Muscle of leg (tissue), 11 donors: Measurements from ENCODE around the gene PMFBP1. TPM values are rescaled to one million over a fixed set of nuclear protein-coding genes. Genes with fewer than 3 reads are reported as not detected.
A peak's percentile ranks its signal among the peaks of the same experiment; 100 is the strongest.

Experiments
- DNase-seq: peaks from one replicate; pipeline ENCODE4 v3.0.0; 2013
- H3K27ac ChIP-seq: one replicate; pipeline ENCODE4 v1.5.1; 2013; ENCODE audit warnings: mild to moderate bottlenecking, low read length, control low read depth
- H3K27me3 ChIP-seq: one replicate; pipeline ENCODE4 v1.6.1; 2013; ENCODE audit warnings: low read length; ENCODE audit not compliant: control insufficient read depth, insufficient read depth
- H3K36me3 ChIP-seq: one replicate; pipeline ENCODE4 v1.6.1; 2013; ENCODE audit warnings: low read length; ENCODE audit not compliant: control insufficient read depth, insufficient read depth
- H3K4me1 ChIP-seq: one replicate; pipeline ENCODE4 v1.6.1; 2013; ENCODE audit warnings: low read length; ENCODE audit not compliant: control insufficient read depth, insufficient read depth
- H3K4me3 ChIP-seq: one replicate; pipeline ENCODE4 v1.5.1; 2013; ENCODE audit warnings: low read length, control low read depth
- H3K9me3 ChIP-seq: replicated peaks from 2 replicates; pipeline ENCODE4 v1.6.1; 2013; ENCODE audit warnings: low read depth, low read length; ENCODE audit not compliant: control insufficient read depth
- WGBS: methylation state at CpG from one replicate; pipeline ENCODE4 v1.1.5; 2013; ENCODE audit warnings: missing lambda C conversion rate; ENCODE audit not compliant: insufficient coverage; 5-methylcytosine and 5-hydroxymethylcytosine counted together
- polyA plus RNA-seq, 8 donors: library from polyadenylated mRNA; unstranded; fragments of 120-200 nt; gene quantifications; one replicate each; pipeline versions ENCODE4 v1.2.1 to v1.2.3, GENCODE V29; 2013; ENCODE audit warnings: inconsistent platforms in 1 of 8, low replicate concordance in 1 of 8; ENCODE audit not compliant: insufficient read length in 8 of 8, insufficient read depth in 1 of 8
- total RNA-seq: library from RNA; stranded (reverse); fragments of 120-200 nt; gene quantifications from one replicate; pipeline ENCODE4 v1.2.4, GENCODE V29; 2013

Gene PMFBP1
- total and polyA plus RNA-seq, 9 donors = 0.40 to 3.7 (median 1.6) TPM

DNA sequence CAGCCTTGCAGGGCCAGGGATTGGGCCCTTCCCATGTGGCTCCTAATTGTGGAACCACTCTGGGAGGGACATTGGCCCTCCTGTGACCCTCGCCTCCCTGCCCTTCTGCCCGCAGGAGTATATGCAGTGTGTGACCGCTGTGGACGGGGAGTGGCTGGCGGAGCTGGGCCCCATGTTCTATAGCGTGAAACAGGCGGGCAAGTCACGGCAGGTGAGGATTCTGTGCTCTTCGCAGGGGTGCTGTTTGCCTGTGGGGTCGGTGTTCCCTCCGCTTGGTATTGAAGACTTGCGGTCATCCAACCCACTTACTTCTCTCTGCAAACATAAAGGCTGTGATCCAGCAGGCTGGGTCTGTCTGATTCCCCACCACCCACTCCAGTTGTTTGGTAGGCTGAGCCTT lies 62.7 kb downstream of the PMFBP1 start:
- DNase-seq = no peak
- no peaks in the 10 kb centered on the region for H3K4me1 ChIP-seq
- H3K4me3 ChIP-seq = no peak overlapping the region
- H3K27me3 ChIP-seq = no peaks in the 10 kb centered on the region
- no peaks in the 10 kb centered on the region for H3K9me3 ChIP-seq
- no peak overlapping the region for H3K27ac ChIP-seq
- peaks cover 92% of the 10 kb centered on the region for H3K36me3 ChIP-seq
- WGBS = 93% methylated on average over 8 of the region's 12 CpGs

GRCh38 chr16:72108353-72109102 lies 63.4 kb downstream of the PMFBP1 start:
- H3K27ac ChIP-seq = no peak overlapping the region
- no peak overlapping the region for H3K4me3 ChIP-seq
- H3K36me3 ChIP-seq = peaks cover 98% of the 10 kb centered on the region
- DNase-seq = no peak
- H3K9me3 ChIP-seq = no peaks in the 10 kb centered on the region
- no peaks in the 10 kb centered on the region for H3K27me3 ChIP-seq
- H3K4me1 ChIP-seq = no peaks in the 10 kb centered on the region
- 93% methylated on average over 14 of the region's 16 CpGs for WGBS

DNA sequence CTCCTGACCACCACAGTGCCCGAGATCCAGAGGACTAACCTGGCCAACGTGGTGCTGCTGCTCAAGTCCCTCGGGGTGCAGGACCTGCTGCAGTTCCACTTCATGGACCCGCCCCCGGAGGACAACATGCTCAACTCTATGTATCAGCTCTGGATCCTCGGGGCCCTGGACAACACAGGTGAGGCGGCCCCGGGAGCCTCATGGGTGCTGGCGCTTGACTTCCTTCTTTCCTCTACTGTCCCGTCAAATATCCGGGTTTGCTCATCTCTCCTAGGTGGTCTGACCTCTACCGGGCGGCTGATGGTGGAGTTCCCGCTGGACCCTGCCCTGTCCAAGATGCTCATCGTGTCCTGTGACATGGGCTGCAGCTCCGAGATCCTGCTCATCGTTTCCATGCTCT lies 64.6 kb downstream of the PMFBP1 start:
- Histone ChIP-seq H3K27me3 (no peaks in the 10 kb centered on the region), H3K27ac (no peak overlapping the region), H3K4me1 (no peaks in the 10 kb centered on the region), H3K4me3 (no peak overlapping the region), H3K9me3 (no peaks in the 10 kb centered on the region), H3K36me3 (peaks cover 98% of the 10 kb centered on the region)
- no peak for DNase-seq
- 94% methylated on average over 17 of the region's 17 CpGs for WGBS

DNA sequence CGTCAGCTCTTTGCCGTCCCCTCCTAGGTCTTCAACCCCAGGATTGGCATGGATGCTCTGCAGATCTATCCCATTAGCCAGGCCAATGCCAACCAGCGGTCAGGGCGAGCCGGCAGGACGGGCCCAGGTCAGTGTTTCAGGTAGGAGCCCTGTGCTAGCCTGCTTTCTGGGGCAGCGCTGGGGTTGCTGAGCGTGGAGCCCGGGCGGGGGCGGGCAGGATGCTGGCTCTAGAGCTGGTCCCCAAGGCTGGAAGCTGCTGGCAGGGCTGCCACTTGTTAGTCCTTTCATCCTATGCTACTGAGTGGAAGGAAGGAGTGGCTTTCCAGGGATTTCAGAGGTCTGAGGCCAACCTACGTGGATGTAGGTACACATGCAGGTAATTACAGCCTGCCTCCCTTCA lies 66.0 kb downstream of the PMFBP1 start:
- Histone ChIP-seq H3K27me3 (no peaks in the 10 kb centered on the region), H3K36me3 (peaks cover 98% of the 10 kb centered on the region), H3K4me3 (no peak overlapping the region), H3K9me3 (no peaks in the 10 kb centered on the region), H3K4me1 (peaks cover 3% of the 10 kb centered on the region), H3K27ac (no peak overlapping the region)
- no peak for DNase-seq
- WGBS = 97% methylated on average over 11 of the region's 12 CpGs

GRCh38 chr16:72104905-72105304 lies 67.0 kb downstream of the PMFBP1 start:
- no peak for DNase-seq
- Histone ChIP-seq H3K4me1 (peaks cover 3% of the 10 kb centered on the region), H3K27ac (no peak overlapping the region), H3K9me3 (no peaks in the 10 kb centered on the region), H3K4me3 (no peak overlapping the region), H3K36me3 (peaks cover 98% of the 10 kb centered on the region), H3K27me3 (no peaks in the 10 kb centered on the region)
- WGBS = 93% methylated on average over 9 of the region's 9 CpGs

- no peaks in the 10 kb centered on the region for H3K9me3 ChIP-seq
- H3K4me3 ChIP-seq = no peak overlapping the region
- no peak overlapping the region for H3K27ac ChIP-seq
- H3K27me3 ChIP-seq = no peaks in the 10 kb centered on the region
- 84% methylated on average over 5 of the region's 10 CpGs for WGBS
- H3K4me1 ChIP-seq = peaks cover 3% of the 10 kb centered on the region
- no peak for DNase-seq
- H3K36me3 ChIP-seq = peaks cover 97% of the 10 kb centered on the region
Observed at GRCh38 chr16:72101195-72101594, 70.8 kb downstream of the PMFBP1 start.

DNA sequence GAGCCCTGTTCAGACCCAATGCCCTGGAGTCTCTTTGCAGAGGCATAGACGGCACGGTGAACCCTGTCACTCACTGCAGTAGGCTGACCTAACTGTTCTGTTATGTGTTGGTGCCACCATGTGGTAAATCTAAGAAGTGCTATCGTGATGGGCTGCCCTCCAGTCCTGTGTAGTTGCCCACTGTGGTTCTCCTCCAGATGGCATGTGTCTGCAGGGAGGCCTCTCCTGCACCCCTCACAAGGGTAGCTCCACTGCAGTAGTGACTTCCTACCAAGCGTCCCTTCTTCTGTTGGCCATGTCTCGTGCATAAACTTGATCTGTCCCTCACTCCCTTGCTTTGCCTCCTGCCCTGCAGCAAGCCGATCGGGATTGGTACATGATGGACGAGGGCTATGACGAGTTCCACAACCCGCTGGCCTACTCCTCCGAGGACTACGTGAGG lies 72.6 kb downstream of the PMFBP1 start:
- Histone ChIP-seq H3K4me1 (peaks cover 8% of the 10 kb centered on the region), H3K9me3 (no peaks in the 10 kb centered on the region), H3K27ac (no peak overlapping the region), H3K36me3 (peaks cover 86% of the 10 kb centered on the region), H3K27me3 (no peaks in the 10 kb centered on the region), H3K4me3 (no peak overlapping the region)
- peak; percentile 36 for DNase-seq
- 68% methylated on average over 12 of the region's 12 CpGs for WGBS

DNA sequence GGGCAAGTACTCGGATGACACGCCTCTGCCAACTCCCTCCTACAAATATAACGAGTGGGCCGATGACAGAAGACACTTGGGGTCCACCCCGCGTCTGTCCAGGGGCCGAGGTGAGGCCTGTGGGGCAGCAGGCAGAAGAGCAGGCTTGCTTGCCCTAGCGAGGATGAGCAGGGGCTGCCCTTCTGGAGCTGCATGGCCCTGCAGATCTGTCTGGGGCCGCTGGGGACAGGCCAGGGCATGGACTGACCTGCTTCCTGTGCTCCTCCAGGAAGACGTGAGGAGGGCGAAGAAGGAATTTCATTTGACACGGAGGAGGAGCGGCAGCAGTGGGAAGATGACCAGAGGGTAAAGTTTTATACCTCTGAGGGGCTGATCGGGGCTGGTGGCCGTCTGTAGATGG lies 73.0 kb downstream of the PMFBP1 start:
- DNase-seq = no peak
- Histone ChIP-seq H3K36me3 (peaks cover 81% of the 10 kb centered on the region), H3K27ac (no peak overlapping the region), H3K4me1 (peaks cover 10% of the 10 kb centered on the region), H3K9me3 (no peaks in the 10 kb centered on the region), H3K27me3 (no peaks in the 10 kb centered on the region), H3K4me3 (no peak overlapping the region)
- WGBS = 80% methylated on average over 15 of the region's 15 CpGs

GRCh38 chr16:72094266-72094610 lies 77.7 kb downstream of the PMFBP1 start:
- peak overlapping the region; percentile 99 for H3K27ac ChIP-seq
- no peaks in the 10 kb centered on the region for H3K9me3 ChIP-seq
- peaks cover 14% of the 10 kb centered on the region for H3K4me1 ChIP-seq
- H3K36me3 ChIP-seq = peaks cover 46% of the 10 kb centered on the region
- peak overlapping the region; percentile 100 for H3K4me3 ChIP-seq
- no peak for DNase-seq
- no peaks in the 10 kb centered on the region for H3K27me3 ChIP-seq
- 0% methylated on average over 7 of the region's 11 CpGs for WGBS

GRCh38 chr16:72093448-72094265 lies 78.3 kb downstream of the PMFBP1 start, which contains the start of the genes DHX38 and TXNL4B:
Gene DHX38, plus strand, starts transcription at chr16:72093847. Its CDS starts 2,311 bp downstream, at chr16:72096158.
Gene TXNL4B, minus strand, starts transcription at chr16:72093620. Its CDS starts 2,871 bp downstream, at chr16:72090749.
- Histone ChIP-seq H3K4me1 (peaks cover 14% of the 10 kb centered on the region), H3K27me3 (no peaks in the 10 kb centered on the region), H3K4me3 (peak within 1 kb of the TSS; percentile 100), H3K27ac (peak within 1 kb of the TSS; percentile 99), H3K9me3 (no peaks in the 10 kb centered on the region), H3K36me3 (peaks cover 44% of the 10 kb centered on the region)
- peak; percentile 100 for DNase-seq
- WGBS = under 1% methylated on average over 40 of the region's 43 CpGs
